Left lung (tissue), 14 donors: Measurements from ENCODE around the gene SLC44A3. TPM values are rescaled to one million over a fixed set of nuclear protein-coding genes. Genes with fewer than 3 reads are reported as not detected.
A peak's percentile ranks its signal among the peaks of the same experiment; 100 is the strongest.

Experiments
- ATAC-seq: fragments of 200-7000 bp; cut with Tn5 transposase; one replicate; pipeline ENCODE4 v1.9.1; 2020; ENCODE audit warnings: moderate library complexity
- DNase-seq, 4 donors: peaks; one replicate each; pipeline ENCODE4 v3.0.0-alpha.2; 2013 to 2020
- H3K27ac ChIP-seq, 2 donors: fragments of 200-600 bp; sonication (generic) in 1 of 2; one replicate each; pipeline versions ENCODE4 v1.5.0 to v1.8.0; 2020 to 2021
- H3K27me3 ChIP-seq, 2 donors: fragments of 200-600 bp; sonication (generic) in 1 of 2; one replicate each; pipeline versions ENCODE4 v1.5.0 to v1.8.0; 2020 to 2021
- H3K36me3 ChIP-seq, 2 donors: fragments of 200-600 bp; sonication (generic) in 1 of 2; one replicate each; pipeline versions ENCODE4 v1.5.0 to v1.8.0; 2020 to 2021
- H3K4me1 ChIP-seq, 2 donors: fragments of 200-600 bp; one replicate each; pipeline ENCODE4 v1.8.0; 2021
- H3K4me3 ChIP-seq, 2 donors: fragments of 200-600 bp; sonication (generic) in 1 of 2; one replicate each; pipeline versions ENCODE4 v1.5.0 to v1.8.0; 2020 to 2021; ENCODE audit warnings: mild to moderate bottlenecking in 1 of 2
- H3K9me3 ChIP-seq, 2 donors: fragments of 200-600 bp; sonication (generic) in 1 of 2; one replicate each; pipeline versions ENCODE4 v1.5.0 to v1.8.0; 2020 to 2021
- intact Hi-C, 2 donors: fragments of 100-400 bp; cut with DNase I; formaldehyde crosslinking; loops; one replicate each; pipeline versions ENCODE4 v1.11.2 to v1.14.2; 2022
- long read RNA-seq, 12 donors: library from polyadenylated mRNA in 2 of 12; unstranded in 2 of 12; transcript quantifications; one replicate each; pipeline ENCODE4 v2.0.0 and lab custom pipeline, GENCODE V29; 2019 to 2026
- polyA plus RNA-seq, 6 donors: library from polyadenylated mRNA; unstranded; fragments of 120-200 nt; gene quantifications; one replicate each; pipeline ENCODE4 v1.2.1, GENCODE V29; 2013; ENCODE audit not compliant: insufficient read length in 6 of 6
- total RNA-seq, 2 donors: library from RNA; stranded (reverse); fragmentation: NEBNext Ultra II Directional; extraction: Animal tissue kit (Norgen Biotek cat#: 25700); gene quantifications; one replicate each; pipeline ENCODE4 v1.2.1, GENCODE V29; 2021
- TF ChIP-seq, protein P1 (sequence below), 2 donors: fragments of 200-600 bp; sonication (generic) in 1 of 2; IDR thresholded peaks; one replicate each; pipeline versions ENCODE4 v1.5.0 to v1.8.0; 2021; ENCODE audit warnings: antibody characterized with exemption in 2 of 2
- donor health status: DM: no; HTN: yes; CAD: no.
- donor health status: DM: no; HTN: no; CAD: no.

Gene SLC44A3
- total RNA-seq = 10 to 100 TPM; 14.1 to 38.4 TPM
- 10 to 100 TPM; 30.1 to 49.9 (median 38.7) TPM for polyA plus RNA-seq
- long read RNA-seq, donor 1, partial matches to known transcripts = 13 of 16 reads
- long read RNA-seq, donor 1, other reads (novel, unspliced or antisense) = 0 of 16 reads
- long read RNA-seq, donor 2, partial matches to known transcripts = 184 of 458 reads
- long read RNA-seq, donor 2, other reads (novel, unspliced or antisense) = 270 of 458 reads
- long read RNA-seq, donor 3, partial matches to known transcripts = 0 of 7 reads
- long read RNA-seq, donor 3, other reads (novel, unspliced or antisense) = 0 of 7 reads
- long read RNA-seq, donor 4, transcript SLC44A3-201 (15 exons, 2,388 nt) = major isoform, 5 of 22 reads
- long read RNA-seq, donor 4, partial matches to known transcripts = 2 of 22 reads
- long read RNA-seq, donor 4, other reads (novel, unspliced or antisense) = 12 of 22 reads
- long read RNA-seq, donor 5, partial matches to known transcripts = 5 of 10 reads
- long read RNA-seq, donor 5, other reads (novel, unspliced or antisense) = 0 of 10 reads
- long read RNA-seq, donor 6, partial matches to known transcripts = 68 of 249 reads
- long read RNA-seq, donor 6, other reads (novel, unspliced or antisense) = 178 of 249 reads
- long read RNA-seq, donor 7, partial matches to known transcripts = 0 of 2 reads
- long read RNA-seq, donor 7, other reads (novel, unspliced or antisense) = 0 of 2 reads
- long read RNA-seq, donor 8, partial matches to known transcripts = 217 of 227 reads
- long read RNA-seq, donor 8, other reads (novel, unspliced or antisense) = 7 of 227 reads
- long read RNA-seq, donor 9 = 0 reads
- long read RNA-seq, donor 10, partial matches to known transcripts = 0 of 2 reads
- long read RNA-seq, donor 10, other reads (novel, unspliced or antisense) = 1 of 2 reads
- long read RNA-seq, donor 11, partial matches to known transcripts = 336 of 354 reads
- long read RNA-seq, donor 11, other reads (novel, unspliced or antisense) = 17 of 354 reads
- long read RNA-seq, donor 12, partial matches to known transcripts = 0 of 5 reads
- long read RNA-seq, donor 12, other reads (novel, unspliced or antisense) = 0 of 5 reads

- H3K27ac ChIP-seq = peak within 1 kb of the TSS; percentile 39 to 61
- no peaks in the 10 kb centered on the region for H3K9me3 ChIP-seq
- TF ChIP-seq, protein P1, sequence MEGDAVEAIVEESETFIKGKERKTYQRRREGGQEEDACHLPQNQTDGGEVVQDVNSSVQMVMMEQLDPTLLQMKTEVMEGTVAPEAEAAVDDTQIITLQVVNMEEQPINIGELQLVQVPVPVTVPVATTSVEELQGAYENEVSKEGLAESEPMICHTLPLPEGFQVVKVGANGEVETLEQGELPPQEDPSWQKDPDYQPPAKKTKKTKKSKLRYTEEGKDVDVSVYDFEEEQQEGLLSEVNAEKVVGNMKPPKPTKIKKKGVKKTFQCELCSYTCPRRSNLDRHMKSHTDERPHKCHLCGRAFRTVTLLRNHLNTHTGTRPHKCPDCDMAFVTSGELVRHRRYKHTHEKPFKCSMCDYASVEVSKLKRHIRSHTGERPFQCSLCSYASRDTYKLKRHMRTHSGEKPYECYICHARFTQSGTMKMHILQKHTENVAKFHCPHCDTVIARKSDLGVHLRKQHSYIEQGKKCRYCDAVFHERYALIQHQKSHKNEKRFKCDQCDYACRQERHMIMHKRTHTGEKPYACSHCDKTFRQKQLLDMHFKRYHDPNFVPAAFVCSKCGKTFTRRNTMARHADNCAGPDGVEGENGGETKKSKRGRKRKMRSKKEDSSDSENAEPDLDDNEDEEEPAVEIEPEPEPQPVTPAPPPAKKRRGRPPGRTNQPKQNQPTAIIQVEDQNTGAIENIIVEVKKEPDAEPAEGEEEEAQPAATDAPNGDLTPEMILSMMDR (IDR thresholded peaks at IDR 0.05) = peak in 1 of 2 donors; percentile 13
- peak; percentile 35 to 90 (median 60) for DNase-seq
- peaks cover 0 to 54% of the 10 kb centered on the region in 2 donors for H3K27me3 ChIP-seq
- H3K4me1 ChIP-seq = peaks cover 0 to 18% of the 10 kb centered on the region in 2 donors
- no peaks in the 10 kb centered on the region for H3K36me3 ChIP-seq
- intact Hi-C loops = no loop called here
- H3K4me3 ChIP-seq = peak within 1 kb of the TSS; percentile 53 to 59
- ATAC-seq = peak; percentile 92
Observed at GRCh38 chr1:94819945-94820746, at the start of gene SLC44A3. TSS of gene SLC44A3 (plus strand) at chr1:94820357. CDS start at chr1:94820452, 95 bp downstream.

DNA sequence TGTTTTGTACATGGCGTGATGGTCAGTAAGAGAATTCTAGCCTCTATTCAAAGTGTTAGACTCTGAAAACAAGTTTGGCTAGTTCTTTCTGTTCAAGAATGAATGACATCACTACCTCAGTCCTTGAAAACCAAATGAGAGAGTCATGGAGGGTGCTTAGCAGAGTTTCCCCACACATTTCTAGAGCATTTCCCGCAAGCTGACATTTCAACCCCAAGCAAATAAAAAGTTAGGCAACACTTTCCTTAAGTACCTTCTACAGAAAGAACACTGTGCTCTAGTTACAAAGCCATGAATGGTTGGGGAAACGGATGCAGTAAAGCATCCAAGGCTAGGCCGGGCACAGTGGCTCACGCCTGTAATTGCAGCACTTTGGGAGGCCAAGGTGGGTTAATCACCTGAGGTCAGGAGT is 47.9 kb upstream of the SLC44A3 start:
- no peaks in the 10 kb centered on the region for H3K27me3 ChIP-seq
- TF ChIP-seq, protein P1 (IDR thresholded peaks at IDR 0.05) = no peak
- ATAC-seq (peak; percentile 88), DNase-seq (peak; percentile 46 to 85 (median 62))
- no peak overlapping the region for H3K4me3 ChIP-seq
- no peaks in the 10 kb centered on the region for H3K36me3 ChIP-seq
- peaks cover 0 to 5% of the 10 kb centered on the region in 2 donors for H3K9me3 ChIP-seq
- H3K4me1 ChIP-seq = peaks cover 7 to 40% of the 10 kb centered on the region in 2 donors
- H3K27ac ChIP-seq = peak overlapping the region; percentile 68 to 72
- intact Hi-C loops = no loop called here

GRCh38 chr1:94772845-94773244 is 47.3 kb upstream of the SLC44A3 start:
- Histone ChIP-seq H3K27me3 (no peaks in the 10 kb centered on the region), H3K4me1 (peaks cover 7 to 36% of the 10 kb centered on the region in 2 donors), H3K27ac (peak overlapping the region; percentile 41 to 68), H3K36me3 (no peaks in the 10 kb centered on the region), H3K9me3 (peaks cover 0 to 5% of the 10 kb centered on the region in 2 donors), H3K4me3 (no peak overlapping the region)
- ATAC-seq (no peak), DNase-seq (no peak)
- TF ChIP-seq, protein P1 (IDR thresholded peaks at IDR 0.05) = no peak
- intact Hi-C loops = no loop called here

GRCh38 chr1:94773296-94773809 is 46.8 kb upstream of the SLC44A3 start:
- Histone ChIP-seq H3K4me1 (peaks cover 8 to 30% of the 10 kb centered on the region in 2 donors), H3K27me3 (no peaks in the 10 kb centered on the region), H3K9me3 (peaks cover 0 to 5% of the 10 kb centered on the region in 2 donors), H3K4me3 (no peak overlapping the region), H3K36me3 (no peaks in the 10 kb centered on the region), H3K27ac (peak overlapping the region; percentile 41 to 68)
- no peak for DNase-seq
- TF ChIP-seq, protein P1 (IDR thresholded peaks at IDR 0.05) = no peak
- no peak for ATAC-seq
- intact Hi-C loops = no loop called here
